Thoracic aorta (tissue), 2 donors: ENCODE measurements around the gene TRIM22. TPM values are rescaled to one million over a fixed set of nuclear protein-coding genes. Genes with fewer than 3 reads are reported as not detected.

ENCODE experiments used
- ATAC-seq: fragments of 150-250 bp; one replicate; pipeline ENCODE4 v1.8.0; 2017; ENCODE audit warnings: low read depth; ENCODE audit not compliant: insufficient number of reproducible peaks, low FRiP score
- DNase-seq: peaks from one replicate; pipeline ENCODE4 v3.0.0-alpha.2; 2020; ENCODE audit warnings: low spot score
- H3K27ac ChIP-seq, 2 donors: fragments of 200-600 bp; sonication (generic); 1 replicate in 1 of 2; 2 replicates in 1 of 2; pipeline ENCODE4 v1.5.1; 2016; ENCODE audit warnings: mild to moderate bottlenecking in 2 of 2, moderate library complexity in 2 of 2
- H3K27me3 ChIP-seq: fragments of 200-600 bp; sonication (generic); replicated peaks from 2 replicates; pipeline ENCODE4 v1.6.0; 2016; ENCODE audit warnings: mild to moderate bottlenecking; ENCODE audit not compliant: insufficient read depth
- H3K36me3 ChIP-seq: fragments of 200-600 bp; sonication (generic); one replicate; pipeline ENCODE4 v1.5.1; 2016
- H3K4me1 ChIP-seq, 2 donors: fragments of 200-600 bp; sonication (generic); 1 replicate in 1 of 2; 2 replicates in 1 of 2; pipeline versions ENCODE4 v1.5.1 to v1.6.0; 2016; ENCODE audit warnings: low read depth in 2 of 2, mild to moderate bottlenecking in 1 of 2; ENCODE audit not compliant: control insufficient read depth in 1 of 2
- H3K4me3 ChIP-seq: fragments of 200-600 bp; sonication (generic); 2 replicates; pipeline ENCODE4 v1.5.1; 2016; ENCODE audit warnings: mild to moderate bottlenecking
- H3K9me3 ChIP-seq: fragments of 200-600 bp; sonication (generic); 2 replicates; pipeline ENCODE4 v1.5.1; 2016
- CTCF ChIP-seq: fragments of 200-600 bp; sonication (generic); IDR thresholded peaks from one replicate; pipeline ENCODE4 v1.5.1; 2019; ENCODE audit warnings: antibody characterized with exemption
- total RNA-seq, 2 donors: library from RNA; depleted of rRNA; stranded (reverse); fragments of >200 nt; gene quantifications; one replicate each; pipeline versions ENCODE4 v1.1.0 to v1.2.3, GENCODE V29; 2016

The TRIM22 gene
- total RNA-seq, 2 donors from 2014 or later: 119 to 129 TPM

GRCh38 chr11:5736396-5736795, 46.8 kb downstream of the TRIM22 start, which contains the start of gene OR56B1:
OR56B1 (plus strand) TSS chr11:5736448; CDS start chr11:5736517, 69 bp downstream.
- DNase-seq: no peak
- peaks cover 4% of the 10 kb centered on the region for H3K9me3 ChIP-seq
- no peaks in the 10 kb centered on the region for H3K4me1 ChIP-seq
- H3K27ac ChIP-seq: no peak within 1 kb of the TSS
- ATAC-seq: no peak
- no peak for TF ChIP-seq CTCF
- H3K27me3 ChIP-seq: no peaks in the 10 kb centered on the region
- H3K4me3 ChIP-seq: no peak within 1 kb of the TSS
- no peaks in the 10 kb centered on the region for H3K36me3 ChIP-seq

GRCh38 chr11:5737091-5737490, 47.5 kb downstream of the TRIM22 start:
- TF ChIP-seq CTCF: no peak
- Histone ChIP-seq H3K27me3 (no peaks in the 10 kb centered on the region), H3K4me3 (no peak overlapping the region), H3K4me1 (no peaks in the 10 kb centered on the region), H3K27ac (no peak overlapping the region), H3K36me3 (no peaks in the 10 kb centered on the region), H3K9me3 (peaks cover 7% of the 10 kb centered on the region)
- no peak for ATAC-seq
- no peak for DNase-seq

- TF ChIP-seq CTCF: no peak
- Histone ChIP-seq H3K36me3 (no peaks in the 10 kb centered on the region), H3K27ac (no peak overlapping the region), H3K27me3 (no peaks in the 10 kb centered on the region), H3K4me1 (no peaks in the 10 kb centered on the region), H3K4me3 (no peak overlapping the region), H3K9me3 (peaks cover 7% of the 10 kb centered on the region)
- ATAC-seq (no peak), DNase-seq (no peak)
These were observed 48.2 kb downstream of the TRIM22 start for GRCh38 chr11:5737670-5738392.

DNA sequence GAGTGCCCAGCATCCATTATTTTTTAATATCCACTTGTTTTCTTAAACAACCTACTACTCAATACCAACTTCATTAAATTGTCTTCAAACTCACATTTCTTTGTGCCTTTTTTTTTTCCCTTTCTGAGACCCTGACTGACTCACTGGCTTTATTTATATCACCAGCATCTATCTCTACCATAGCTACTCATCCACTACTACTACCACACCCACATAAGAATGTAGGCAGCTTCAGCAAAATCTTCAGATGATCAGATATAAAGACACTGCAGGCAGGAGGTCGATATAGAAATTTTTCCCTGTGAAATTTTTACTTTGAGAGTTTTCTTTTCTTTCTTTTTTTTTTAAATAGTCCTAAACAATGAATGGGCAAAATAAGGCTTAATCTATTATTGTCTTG, 48.8 kb downstream of the TRIM22 start:
- Histone ChIP-seq H3K27me3 (no peaks in the 10 kb centered on the region), H3K36me3 (no peaks in the 10 kb centered on the region), H3K27ac (no peak overlapping the region), H3K9me3 (peaks cover 7% of the 10 kb centered on the region), H3K4me1 (no peaks in the 10 kb centered on the region), H3K4me3 (no peak overlapping the region)
- no peak for DNase-seq
- TF ChIP-seq CTCF: no peak
- ATAC-seq: no peak

DNA sequence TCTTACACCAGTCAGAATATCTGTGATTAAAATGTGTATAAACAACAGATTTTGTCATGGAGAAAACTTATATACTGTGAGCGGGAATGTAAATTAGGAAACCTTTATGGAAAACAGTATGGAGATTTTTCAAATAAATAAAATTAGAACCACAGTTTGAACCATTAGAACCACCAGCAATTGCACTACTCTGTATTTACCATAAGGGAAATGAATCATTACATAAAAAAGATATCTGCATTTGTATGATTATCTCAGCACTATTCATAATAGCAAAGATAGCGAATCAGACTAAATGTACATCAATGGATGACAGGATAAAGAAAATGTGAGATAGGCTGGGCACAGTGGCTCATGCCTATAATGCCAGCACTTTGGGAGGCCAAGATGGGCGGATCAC, 57.0 kb downstream of the TRIM22 start:
- Histone ChIP-seq H3K36me3 (no peaks in the 10 kb centered on the region), H3K4me1 (no peaks in the 10 kb centered on the region), H3K27me3 (no peaks in the 10 kb centered on the region), H3K27ac (no peak overlapping the region), H3K4me3 (no peak overlapping the region), H3K9me3 (peaks cover under 1% of the 10 kb centered on the region)
- no peak for DNase-seq
- TF ChIP-seq CTCF: no peak
- ATAC-seq: no peak
